ACC112 (cell line): Measurements from ENCODE around the gene CADM1.

Experiments
- H2AFZ ChIP-seq: fragments of 200-600 bp; sonication (generic); one replicate; pipeline ENCODE4 v1.6.0; 2017; ENCODE audit warnings: antibody characterized with exemption, low read length; ENCODE audit not compliant: unreplicated experiment
- H3K27ac ChIP-seq: fragments of 200-600 bp; sonication (generic); 2 replicates; pipeline ENCODE4 v1.5.1; 2014; ENCODE audit warnings: low read depth, mild to moderate bottlenecking, antibody characterized with exemption, low read length, moderate library complexity
- H3K27me3 ChIP-seq: fragments of 200-600 bp; sonication (generic); 2 replicates; pipeline ENCODE4 v1.6.1; 2014; ENCODE audit warnings: mild to moderate bottlenecking, antibody characterized with exemption, low read length, moderate library complexity, mixed read lengths; ENCODE audit not compliant: insufficient read depth
- H3K36me3 ChIP-seq: fragments of 200-600 bp; sonication (generic); 2 replicates; pipeline ENCODE4 v1.6.1; 2016; ENCODE audit warnings: mild to moderate bottlenecking, antibody characterized with exemption, low read length, moderate library complexity, mixed read lengths; ENCODE audit not compliant: insufficient read depth
- H3K4me1 ChIP-seq: fragments of 200-600 bp; sonication (generic); one replicate; pipeline ENCODE4 v1.6.1; 2016; ENCODE audit warnings: low read length, mixed read lengths; ENCODE audit not compliant: insufficient read depth, unreplicated experiment, control insufficient read depth
- H3K4me3 ChIP-seq: fragments of 200-600 bp; sonication (generic); 2 replicates; pipeline ENCODE4 v1.5.1; 2014; ENCODE audit warnings: mild to moderate bottlenecking, low read depth, low read length
- H3K79me2 ChIP-seq: fragments of 200-600 bp; sonication (generic); one replicate; pipeline ENCODE4 v1.6.0; 2016; ENCODE audit warnings: low read length; ENCODE audit not compliant: control insufficient read depth, unreplicated experiment, insufficient read depth

CADM1 gene

DNA sequence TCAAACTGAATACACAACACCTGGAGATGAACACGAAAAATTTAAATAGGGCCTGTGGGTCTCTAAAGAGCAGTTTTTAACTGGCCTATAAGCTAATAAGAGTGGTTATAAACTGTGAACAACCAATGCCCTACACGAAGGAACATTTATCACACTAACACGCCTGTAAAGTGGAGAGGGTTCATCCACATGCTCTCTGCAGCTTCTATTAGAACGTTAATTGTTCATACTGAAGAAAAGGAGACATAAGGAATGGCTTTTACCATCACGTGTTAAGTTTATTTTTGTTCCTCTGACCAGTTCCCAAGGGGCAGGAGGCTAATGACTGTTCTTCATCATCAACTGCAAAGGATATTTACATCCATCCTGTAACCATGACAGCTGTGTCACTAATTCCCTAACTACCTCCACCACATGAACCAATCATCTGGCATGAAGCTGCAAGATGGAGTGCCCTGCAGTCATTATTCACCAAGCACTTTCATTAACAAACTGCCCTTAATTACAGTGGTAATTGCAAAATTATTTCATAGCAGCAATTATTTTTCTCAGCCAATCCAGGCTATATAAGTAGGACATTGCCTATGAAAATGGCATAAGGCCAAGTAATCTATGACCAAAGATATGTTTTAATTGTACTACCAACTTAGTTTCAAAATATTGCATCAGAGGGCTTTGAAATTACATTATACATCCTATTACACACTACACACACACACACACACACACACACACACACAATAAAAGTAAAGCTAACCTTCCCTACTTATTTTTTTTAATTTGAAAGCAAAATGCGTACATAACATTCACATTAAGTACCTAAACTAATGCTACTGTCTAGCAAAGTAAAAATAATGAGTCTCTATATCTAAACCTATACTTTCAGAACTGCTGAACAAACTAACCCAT, 186.7 kb downstream of the CADM1 start:
- no peak overlapping the region for H3K27ac ChIP-seq
- H3K79me2 ChIP-seq, result no peaks in the 10 kb centered on the region
- H3K4me3 ChIP-seq, result no peak overlapping the region
- no peaks in the 10 kb centered on the region for H3K27me3 ChIP-seq
- H3K4me1 ChIP-seq, result no peaks in the 10 kb centered on the region
- no peak overlapping the region for H2AFZ ChIP-seq
- no peaks in the 10 kb centered on the region for H3K36me3 ChIP-seq

DNA sequence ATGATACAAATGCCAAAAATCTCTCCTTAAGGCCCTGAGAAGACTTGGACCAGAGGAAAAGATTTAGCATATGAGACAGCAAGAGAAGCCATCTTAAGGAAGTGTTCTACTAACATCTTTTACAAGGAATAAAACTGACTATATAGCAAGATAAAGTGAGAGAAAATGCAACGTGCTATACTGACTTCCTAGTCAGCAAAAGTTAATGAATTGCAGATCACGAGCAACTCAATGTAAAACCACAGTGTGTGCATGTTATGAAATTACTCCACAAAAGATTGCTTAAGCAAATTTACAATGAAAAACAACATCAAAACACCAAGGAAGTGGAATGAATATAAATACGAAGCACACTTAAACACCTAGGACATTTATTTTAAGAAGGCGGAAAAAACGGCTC, 187.5 kb downstream of the CADM1 start:
- Histone ChIP-seq H3K27ac (no peak overlapping the region), H3K4me3 (no peak overlapping the region), H3K79me2 (no peaks in the 10 kb centered on the region), H3K4me1 (no peaks in the 10 kb centered on the region), H2AFZ (no peak overlapping the region), H3K36me3 (no peaks in the 10 kb centered on the region), H3K27me3 (no peaks in the 10 kb centered on the region)

- Histone ChIP-seq H3K27ac (no peak overlapping the region), H3K4me3 (no peak overlapping the region), H3K27me3 (no peaks in the 10 kb centered on the region), H3K36me3 (no peaks in the 10 kb centered on the region), H2AFZ (no peak overlapping the region), H3K79me2 (no peaks in the 10 kb centered on the region), H3K4me1 (no peaks in the 10 kb centered on the region)
Observed at GRCh38 chr11:115314330-115314920, 189.8 kb downstream of the CADM1 start.

DNA sequence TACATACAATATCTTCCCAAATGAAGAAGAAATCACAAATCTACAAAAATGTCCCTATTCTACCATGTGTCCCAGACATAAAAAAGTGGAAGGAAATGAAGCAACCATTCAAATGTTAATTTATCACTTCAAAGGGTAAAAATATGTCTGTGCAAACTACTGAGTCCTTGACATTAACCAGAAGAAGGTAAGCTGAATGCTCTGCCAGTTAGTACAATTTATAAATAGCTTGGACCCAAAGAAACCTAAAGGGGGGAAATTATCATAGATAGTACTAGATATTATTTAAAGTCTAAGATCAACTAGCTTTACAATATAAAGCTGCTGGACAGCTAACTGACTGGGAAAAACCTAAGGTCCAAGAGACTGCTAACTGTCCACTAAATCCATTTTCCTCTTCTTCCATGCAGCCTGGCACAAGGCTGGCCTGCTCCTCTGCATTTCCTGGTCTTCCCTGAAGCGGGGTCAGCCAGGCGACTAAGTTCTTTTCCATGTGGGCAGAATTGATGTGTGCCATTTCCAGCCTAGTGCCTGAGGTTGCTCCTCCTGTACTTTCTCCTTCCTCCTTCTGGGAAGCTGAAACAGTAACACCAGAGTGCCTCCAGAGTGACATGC, 190.9 kb downstream of the CADM1 start:
- Histone ChIP-seq H3K27me3 (no peaks in the 10 kb centered on the region), H3K27ac (no peak overlapping the region), H3K79me2 (no peaks in the 10 kb centered on the region), H3K4me3 (no peak overlapping the region), H2AFZ (no peak overlapping the region), H3K4me1 (no peaks in the 10 kb centered on the region), H3K36me3 (no peaks in the 10 kb centered on the region)

GRCh38 chr11:115311949-115312348, 192.3 kb downstream of the CADM1 start:
- H3K4me1 ChIP-seq, result no peaks in the 10 kb centered on the region
- H3K27ac ChIP-seq, result no peak overlapping the region
- H3K4me3 ChIP-seq, result no peak overlapping the region
- H3K79me2 ChIP-seq, result no peaks in the 10 kb centered on the region
- H3K36me3 ChIP-seq, result no peaks in the 10 kb centered on the region
- no peaks in the 10 kb centered on the region for H3K27me3 ChIP-seq
- H2AFZ ChIP-seq, result no peak overlapping the region

DNA sequence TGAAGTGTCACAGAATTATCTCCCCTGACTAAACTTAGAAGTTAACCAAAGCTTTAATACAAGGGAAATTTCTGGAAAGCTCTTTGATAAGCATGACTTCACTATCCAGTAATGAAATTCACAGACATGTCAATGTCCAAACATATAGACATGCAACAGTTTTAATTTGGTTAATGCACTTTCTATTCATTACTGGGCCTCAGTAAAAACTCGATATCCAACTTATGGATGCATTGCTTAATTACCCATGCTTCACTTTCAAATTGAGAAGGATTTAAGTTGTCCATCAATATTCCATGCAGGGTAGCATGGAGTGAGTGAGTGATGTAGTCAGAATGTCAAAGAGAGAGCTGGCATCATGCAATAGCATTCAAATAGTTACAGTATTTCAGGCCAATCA, 197.5 kb downstream of the CADM1 start:
- H3K27ac ChIP-seq, result no peak overlapping the region
- no peak overlapping the region for H3K4me3 ChIP-seq
- no peak overlapping the region for H2AFZ ChIP-seq
- no peaks in the 10 kb centered on the region for H3K27me3 ChIP-seq
- no peaks in the 10 kb centered on the region for H3K4me1 ChIP-seq
- H3K79me2 ChIP-seq, result no peaks in the 10 kb centered on the region
- no peaks in the 10 kb centered on the region for H3K36me3 ChIP-seq

DNA sequence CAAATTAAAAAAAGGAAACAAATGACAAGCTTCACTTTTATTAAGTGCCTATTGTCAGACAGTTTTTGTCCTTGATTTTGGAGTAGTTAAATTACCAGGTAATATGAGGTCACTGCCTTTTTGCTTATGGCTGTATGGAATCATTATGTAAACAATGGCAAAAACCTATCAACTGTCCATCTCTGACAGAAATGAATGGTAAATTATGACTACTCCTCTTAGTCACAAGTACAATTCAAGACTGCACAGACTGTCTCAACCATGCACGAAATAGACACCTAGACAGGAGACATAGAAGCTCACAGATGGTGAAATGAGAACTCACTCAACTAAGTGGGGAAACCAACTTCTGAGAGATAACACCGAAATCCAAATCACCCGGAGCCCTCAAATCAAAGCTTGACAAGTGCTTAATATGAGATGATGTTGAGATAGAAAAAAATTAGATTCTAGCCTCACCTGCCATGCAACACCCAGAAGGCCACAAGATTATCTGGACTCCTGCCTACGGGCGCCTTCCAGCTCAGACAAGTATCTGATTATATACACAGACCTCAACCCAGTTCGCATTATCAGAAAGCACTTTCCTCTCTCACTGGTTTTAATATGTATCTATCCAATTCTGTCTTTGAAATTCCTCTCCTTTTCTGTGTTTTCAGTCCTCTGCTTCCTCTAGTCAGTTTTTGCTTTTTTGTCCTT, 199.3 kb downstream of the CADM1 start:
- no peaks in the 10 kb centered on the region for H3K27me3 ChIP-seq
- H3K4me1 ChIP-seq, result no peaks in the 10 kb centered on the region
- H2AFZ ChIP-seq, result no peak overlapping the region
- no peak overlapping the region for H3K4me3 ChIP-seq
- no peaks in the 10 kb centered on the region for H3K36me3 ChIP-seq
- no peak overlapping the region for H3K27ac ChIP-seq
- H3K79me2 ChIP-seq, result no peaks in the 10 kb centered on the region

DNA sequence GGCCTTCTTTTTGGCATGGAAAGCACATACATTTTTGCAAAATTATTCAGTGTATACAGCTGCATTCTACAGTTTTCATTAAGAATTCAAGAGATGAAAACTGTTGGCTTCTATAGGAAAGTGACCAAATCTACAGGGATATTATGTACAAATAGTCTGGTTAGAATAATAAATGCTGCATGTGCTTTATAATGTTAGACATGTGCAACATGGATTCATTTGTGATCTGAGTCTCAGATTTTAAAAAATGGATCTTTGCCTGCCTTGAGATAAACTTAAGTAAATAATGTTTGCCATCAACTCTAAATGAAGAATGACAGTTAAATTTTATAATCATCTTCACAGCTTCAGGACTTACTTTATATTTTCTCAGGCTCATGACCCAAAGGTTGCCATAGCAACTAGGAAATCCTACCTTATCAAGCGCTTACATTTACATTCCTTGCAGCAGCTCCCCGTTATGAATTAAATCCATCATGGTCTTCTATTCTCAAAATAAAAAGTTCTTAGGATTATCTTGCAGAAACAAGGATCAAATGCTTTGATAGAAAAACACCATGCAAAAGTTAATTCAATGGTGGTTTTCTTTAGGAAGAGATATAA, 200.2 kb downstream of the CADM1 start:
- no peak overlapping the region for H2AFZ ChIP-seq
- H3K27me3 ChIP-seq, result no peaks in the 10 kb centered on the region
- H3K27ac ChIP-seq, result no peak overlapping the region
- no peak overlapping the region for H3K4me3 ChIP-seq
- no peaks in the 10 kb centered on the region for H3K4me1 ChIP-seq
- H3K36me3 ChIP-seq, result no peaks in the 10 kb centered on the region
- H3K79me2 ChIP-seq, result no peaks in the 10 kb centered on the region

DNA sequence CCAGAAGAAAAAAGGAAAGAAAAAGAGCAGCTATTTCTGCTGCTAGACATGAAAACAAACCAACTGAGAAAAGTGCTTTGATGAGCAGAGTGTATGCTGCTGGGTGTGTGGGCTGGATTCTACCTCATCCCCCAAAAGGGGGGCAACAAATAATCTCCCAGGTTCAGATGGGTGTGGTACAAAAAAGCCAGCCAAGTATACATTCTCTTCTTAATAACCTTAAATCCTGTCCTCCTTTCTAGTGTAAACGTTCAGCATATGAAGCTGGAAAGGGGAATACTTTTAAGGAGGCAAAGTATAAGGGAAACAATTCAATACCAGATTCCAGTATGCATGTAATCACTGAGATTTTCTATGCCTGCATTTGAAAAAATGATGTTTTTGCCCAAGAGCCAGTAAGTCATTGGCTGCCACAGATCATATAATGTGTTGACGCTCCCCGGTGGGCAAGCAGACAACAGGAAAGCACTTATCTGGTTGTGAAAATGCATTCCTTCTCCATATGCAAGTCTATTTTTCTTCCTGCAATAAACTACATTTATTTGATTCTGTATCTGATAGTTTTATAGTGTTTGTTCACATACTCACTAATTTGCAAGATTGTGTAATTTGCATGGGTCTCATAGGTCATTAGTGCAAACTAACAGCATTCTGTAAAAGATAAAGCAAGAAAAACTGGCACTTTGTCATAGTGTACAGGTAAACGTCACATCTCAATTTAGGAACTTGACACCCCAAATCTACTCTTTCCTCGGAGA, 201.1 kb downstream of the CADM1 start:
- H3K27ac ChIP-seq, result no peak overlapping the region
- H3K79me2 ChIP-seq, result no peaks in the 10 kb centered on the region
- no peaks in the 10 kb centered on the region for H3K27me3 ChIP-seq

More for the DNA sequence above, 201.1 kb downstream of the CADM1 start:
- H3K36me3 ChIP-seq, result no peaks in the 10 kb centered on the region
- no peak overlapping the region for H2AFZ ChIP-seq
- H3K4me1 ChIP-seq, result no peaks in the 10 kb centered on the region
- H3K4me3 ChIP-seq, result no peak overlapping the region
